Parathyroid adenoma (tissue), 2 donors: ENCODE measurements around the gene SLC66A1.

Experiments used
- H2AFZ ChIP-seq: fragments of 300-600 bp; sonication (generic); one replicate; pipeline ENCODE4 v1.7.0; 2017; ENCODE audit warnings: antibody characterized with exemption, mild to moderate bottlenecking
- H3K27ac ChIP-seq: fragments of 300-600 bp; sonication (generic); one replicate; pipeline ENCODE4 v1.7.0; 2017
- H3K27me3 ChIP-seq: fragments of 300-600 bp; sonication (generic); one replicate; pipeline ENCODE4 v1.7.0; 2017; ENCODE audit warnings: low read length; ENCODE audit not compliant: control insufficient read depth, insufficient read depth
- H3K36me3 ChIP-seq: fragments of 300-600 bp; sonication (generic); one replicate; pipeline ENCODE4 v1.7.0; 2017; ENCODE audit warnings: low read length; ENCODE audit not compliant: control insufficient read depth, insufficient read depth
- H3K4me1 ChIP-seq: fragments of 300-600 bp; sonication (generic); one replicate; pipeline ENCODE4 v1.7.0; 2017; ENCODE audit warnings: control low read depth
- H3K4me2 ChIP-seq: fragments of 300-600 bp; sonication (generic); one replicate; pipeline ENCODE4 v1.7.0; 2017; ENCODE audit warnings: low read length
- H3K4me3 ChIP-seq: fragments of 300-600 bp; sonication (generic); one replicate; pipeline ENCODE4 v1.7.0; 2017; ENCODE audit warnings: low read depth, low read length
- H3K79me2 ChIP-seq: fragments of 300-600 bp; sonication (generic); one replicate; pipeline ENCODE4 v1.7.0; 2017; ENCODE audit warnings: control low read depth
- H3K9ac ChIP-seq: fragments of 300-600 bp; sonication (generic); one replicate; pipeline ENCODE4 v1.7.0; 2017; ENCODE audit warnings: mild to moderate bottlenecking
- H3K9me3 ChIP-seq: fragments of 300-600 bp; sonication (generic); one replicate; pipeline ENCODE4 v1.7.0; 2017; ENCODE audit warnings: low read length; ENCODE audit not compliant: control insufficient read depth
- CTCF ChIP-seq: fragments of 300-600 bp; sonication (generic); IDR thresholded peaks from one replicate; pipeline ENCODE4 v1.7.0; 2017; ENCODE audit warnings: antibody characterized with exemption, mild to moderate bottlenecking
- donor health status: primary hyperparathyroidism.

SLC66A1 gene

GRCh38 chr1:19374083-19374801 lies 62.1 kb downstream of the SLC66A1 start:
- H3K4me3 ChIP-seq = no peak overlapping the region

GRCh38 chr1:19374926-19375325 lies 62.8 kb downstream of the SLC66A1 start:
- H3K36me3 ChIP-seq = no peaks in the 10 kb centered on the region
- no peaks in the 10 kb centered on the region for H3K9me3 ChIP-seq
- H3K4me2 ChIP-seq = no peak overlapping the region
- no peaks in the 10 kb centered on the region for H3K4me1 ChIP-seq
- peak overlapping the region; percentile 19 for H3K27ac ChIP-seq
- no peaks in the 10 kb centered on the region for H3K27me3 ChIP-seq
- no peak overlapping the region for H3K9ac ChIP-seq
- no peak overlapping the region for H3K4me3 ChIP-seq
- peaks cover 8% of the 10 kb centered on the region for H3K79me2 ChIP-seq
- no peak for TF ChIP-seq CTCF
- no peak overlapping the region for H2AFZ ChIP-seq

More at GRCh38 chr1:19374083-19374801, 62.1 kb downstream of the SLC66A1 start:
- Histone ChIP-seq H3K9ac (no peak overlapping the region), H3K79me2 (peaks cover 8% of the 10 kb centered on the region), H3K9me3 (no peaks in the 10 kb centered on the region), H3K4me2 (no peak overlapping the region), H3K36me3 (no peaks in the 10 kb centered on the region), H3K4me1 (no peaks in the 10 kb centered on the region), H3K27me3 (no peaks in the 10 kb centered on the region), H3K27ac (peak overlapping the region; percentile 19), H2AFZ (no peak overlapping the region)
- no peak for TF ChIP-seq CTCF

- H2AFZ ChIP-seq = no peak overlapping the region
- no peak overlapping the region for H3K27ac ChIP-seq
- H3K36me3 ChIP-seq = no peaks in the 10 kb centered on the region
- H3K4me3 ChIP-seq = no peak overlapping the region
- no peak for TF ChIP-seq CTCF
- no peaks in the 10 kb centered on the region for H3K9me3 ChIP-seq
- H3K4me1 ChIP-seq = no peaks in the 10 kb centered on the region
- peaks cover 5% of the 10 kb centered on the region for H3K79me2 ChIP-seq
- no peaks in the 10 kb centered on the region for H3K27me3 ChIP-seq
- no peak overlapping the region for H3K4me2 ChIP-seq
- H3K9ac ChIP-seq = no peak overlapping the region
Measured at GRCh38 chr1:19375631-19376400, 63.7 kb downstream of the SLC66A1 start.

GRCh38 chr1:19376428-19377372 lies 64.6 kb downstream of the SLC66A1 start:
- H3K9ac ChIP-seq = no peak overlapping the region
- no peaks in the 10 kb centered on the region for H3K27me3 ChIP-seq
- H3K27ac ChIP-seq = no peak overlapping the region
- no peak overlapping the region for H3K4me3 ChIP-seq
- no peak overlapping the region for H3K4me2 ChIP-seq
- no peak for TF ChIP-seq CTCF
- H2AFZ ChIP-seq = no peak overlapping the region
- no peaks in the 10 kb centered on the region for H3K4me1 ChIP-seq
- no peaks in the 10 kb centered on the region for H3K36me3 ChIP-seq
- H3K79me2 ChIP-seq = peaks cover 3% of the 10 kb centered on the region
- no peaks in the 10 kb centered on the region for H3K9me3 ChIP-seq
